H1 (cell line): ENCODE results near the gene KLHL17. TPM values are rescaled to one million over a fixed set of nuclear protein-coding genes. Genes with fewer than 3 reads are reported as not detected.

Experiments
- CTCF ChIA-PET: fragments of 300-600 bp; sonication (Branson Sonifier 250); formaldehyde crosslinking; loops from one replicate; lab custom pipeline; 2021; ENCODE audit not compliant: partially characterized antibody; lab: Charles Lee
- POLR2A ChIA-PET: fragments of 300-600 bp; sonication (Branson Sonifier 250); formaldehyde crosslinking; loops from one replicate; lab custom pipeline; 2021; ENCODE audit warnings: inconsistent platforms; ENCODE audit not compliant: partially characterized antibody; lab: Charles Lee
- DNase-seq, 2 experiments: peaks; one replicate each; pipeline versions ENCODE4 v3.0.0 to v3.0.0-alpha.2; 2010 to 2022; ENCODE audit warnings: low spot score in 2 of 2, low read depth in 1 of 2, mixed read lengths in 1 of 2
- FAIRE-seq: peaks from 2 replicates; lab custom pipeline; 2011; peaks lifted over from hg19 to GRCh38; lab: Jason Lieb, UNC
- H2AFZ ChIP-seq: 2 replicates; pipeline ENCODE4 v1.8.1; 2012; ENCODE audit warnings: low read length, inconsistent platforms
- H2AK5ac ChIP-seq: 2 replicates; pipeline ENCODE4 v1.6.1; 2013; ENCODE audit warnings: low read depth, low read length
- H2BK120ac ChIP-seq: replicated peaks from 2 replicates; pipeline ENCODE3; 2013; ENCODE audit warnings: low read depth, low read length, inconsistent platforms
- H2BK12ac ChIP-seq: 2 replicates; pipeline ENCODE4 v1.6.1; 2013; ENCODE audit warnings: low read depth, low read length
- H2BK15ac ChIP-seq: 2 replicates; pipeline ENCODE4 v1.6.1; 2013; ENCODE audit warnings: low read length
- H2BK20ac ChIP-seq: 2 replicates; pipeline ENCODE4 v1.6.1; 2013; ENCODE audit warnings: low read length
- H2BK5ac ChIP-seq: 2 replicates; pipeline ENCODE4 v1.6.1; 2013; ENCODE audit warnings: low read depth, low read length
- H3K14ac ChIP-seq: 2 replicates; pipeline ENCODE4 v1.6.1; 2013; ENCODE audit warnings: inconsistent platforms; ENCODE audit not compliant: insufficient read length
- H3K18ac ChIP-seq: 2 replicates; pipeline ENCODE4 v1.6.1; 2013; ENCODE audit warnings: low read length; ENCODE audit errors: extremely low read depth
- H3K23ac ChIP-seq: 2 replicates; pipeline ENCODE4 v1.6.1; 2013; ENCODE audit warnings: inconsistent platforms; ENCODE audit not compliant: insufficient read length
- H3K23me2 ChIP-seq: 2 replicates; pipeline ENCODE4 v1.6.1; 2013; ENCODE audit warnings: low read depth, low read length
- H3K27ac ChIP-seq: 2 replicates; pipeline ENCODE4 v1.6.1; 2011; ENCODE audit warnings: low read depth, low read length, inconsistent platforms
- H3K27me3 ChIP-seq, 4 experiments: replicated peaks in 1 of 4; 1 replicate in 1 of 4; 2 replicates in 3 of 4; pipeline versions ENCODE4 v1.6.1 to v1.8.1; 2011 to 2013; ENCODE audit warnings: low read length in 3 of 4, mild to moderate bottlenecking in 3 of 4, inconsistent platforms in 2 of 4, mixed read lengths in 2 of 4, moderate library complexity in 1 of 4; ENCODE audit not compliant: control insufficient read depth in 3 of 4, insufficient read depth in 3 of 4; ENCODE audit errors: extremely low read depth in 1 of 4
- H3K36me3 ChIP-seq, 4 experiments: 2 replicates each; pipeline versions ENCODE4 v1.6.1 to v1.8.1; 2011 to 2013; ENCODE audit warnings: mild to moderate bottlenecking in 4 of 4, low read length in 3 of 4, moderate library complexity in 2 of 4, control low read depth in 1 of 4, inconsistent platforms in 1 of 4; ENCODE audit not compliant: insufficient read depth in 4 of 4, control insufficient read depth in 2 of 4
- H3K4ac ChIP-seq: replicated peaks from 2 replicates; pipeline ENCODE3; 2013; ENCODE audit warnings: low read length, low read depth, mixed read lengths, inconsistent platforms; ENCODE audit not compliant: insufficient read length
- H3K4me1 ChIP-seq, 4 experiments: replicated peaks in 1 of 4; 1 replicate in 1 of 4; 2 replicates in 3 of 4; pipeline versions ENCODE4 v1.6.1 to v1.8.1; 2011 to 2013; ENCODE audit warnings: low read length in 3 of 4, inconsistent platforms in 2 of 4, mixed read lengths in 1 of 4; ENCODE audit not compliant: insufficient read depth in 4 of 4, control insufficient read depth in 3 of 4
- H3K4me2 ChIP-seq, 2 experiments: 2 replicates each; pipeline versions ENCODE4 v1.6.1 to v1.8.1; 2011 to 2013; ENCODE audit warnings: low read depth in 2 of 2, low read length in 2 of 2, control low read depth in 1 of 2, inconsistent platforms in 1 of 2, mild to moderate bottlenecking in 1 of 2; ENCODE audit not compliant: insufficient read depth in 1 of 2
- H3K4me3 ChIP-seq, 4 experiments: fragments of 200-600, 300-600 bp in 1 of 4; sonication (generic), shearing (Covaris generic), sonication (Bioruptor Twin) in 1 of 4; 2 replicates each; pipeline versions ENCODE4 v1.5.1 to v1.8.1; 2011 to 2016; ENCODE audit warnings: low read length in 4 of 4, low read depth in 3 of 4, control low read depth in 2 of 4, inconsistent platforms in 2 of 4, mild to moderate bottlenecking in 2 of 4, mixed read lengths in 1 of 4, moderate library complexity in 1 of 4; ENCODE audit not compliant: insufficient read depth in 2 of 4; ENCODE audit errors: extremely low read depth in 1 of 4
- H3K56ac ChIP-seq: replicated peaks from 2 replicates; pipeline ENCODE3; 2013; ENCODE audit warnings: low read depth, mild to moderate bottlenecking, mixed read lengths, low read length, inconsistent platforms; ENCODE audit not compliant: insufficient read length
- H3K79me1 ChIP-seq: 2 replicates; pipeline ENCODE4 v1.6.1; 2013; ENCODE audit warnings: low read depth, low read length, control low read depth
- H3K79me2 ChIP-seq, 2 experiments: 2 replicates each; pipeline versions ENCODE4 v1.6.1 to v1.8.1; 2012 to 2013; ENCODE audit warnings: low read length in 2 of 2, mild to moderate bottlenecking in 2 of 2, inconsistent platforms in 1 of 2; ENCODE audit not compliant: insufficient read depth in 2 of 2, control insufficient read depth in 1 of 2
- H3K9ac ChIP-seq, 4 experiments: replicated peaks in 1 of 4; 1 replicate in 1 of 4; 2 replicates in 3 of 4; pipeline versions ENCODE4 v1.6.1 to v1.8.1; 2011 to 2013; ENCODE audit warnings: low read depth in 3 of 4, low read length in 3 of 4, control low read depth in 2 of 4, mild to moderate bottlenecking in 2 of 4, moderate library complexity in 2 of 4, inconsistent platforms in 1 of 4; ENCODE audit errors: extremely low read depth in 1 of 4
- H3K9me3 ChIP-seq, 2 experiments: 2 replicates each; pipeline versions ENCODE4 v1.6.1 to v1.8.1; 2012 to 2013; ENCODE audit warnings: mild to moderate bottlenecking in 2 of 2, moderate library complexity in 2 of 2, control low read depth in 1 of 2, inconsistent platforms in 1 of 2, low read depth in 1 of 2, low read length in 1 of 2, mixed read lengths in 1 of 2; ENCODE audit not compliant: insufficient read depth in 2 of 2
- H4K20me1 ChIP-seq, 2 experiments: replicated peaks in 1 of 2; 2 replicates each; pipeline versions ENCODE3 to v1.8.1; 2011 to 2013; ENCODE audit warnings: inconsistent platforms in 2 of 2, low read length in 2 of 2, mild to moderate bottlenecking in 1 of 2; ENCODE audit not compliant: insufficient read depth in 2 of 2, control insufficient read depth in 1 of 2
- H4K5ac ChIP-seq: 2 replicates; pipeline ENCODE4 v1.6.1; 2013; ENCODE audit warnings: low read length, low read depth, mixed read lengths, inconsistent platforms; ENCODE audit not compliant: insufficient read length
- H4K8ac ChIP-seq: 2 replicates; pipeline ENCODE4 v1.8.0; 2013; ENCODE audit warnings: mild to moderate bottlenecking, moderate library complexity, low read length, inconsistent platforms; ENCODE audit not compliant: insufficient read depth; ENCODE audit errors: extremely low read depth
- H4K91ac ChIP-seq: replicated peaks from 2 replicates; pipeline ENCODE3; 2013; ENCODE audit warnings: low read length, mixed read lengths, inconsistent platforms; ENCODE audit not compliant: insufficient read length
- ATF2 ChIP-seq: IDR thresholded peaks from 2 replicates; pipeline ENCODE4 v1.6.1; 2012; ENCODE audit warnings: low read length, inconsistent platforms
- CHD1 ChIP-seq: IDR thresholded peaks from 2 replicates; pipeline ENCODE4 v1.6.1; 2012; ENCODE audit warnings: low read depth, low read length, improper control_type of control experiment
- CTCF ChIP-seq, 3 experiments: IDR thresholded peaks; 1 replicate in 2 of 3; 2 replicates in 1 of 3; pipeline versions ENCODE4 v1.5.1 to v1.6.1; 2011; ENCODE audit warnings: low read length in 3 of 3, mild to moderate bottlenecking in 3 of 3, inconsistent platforms in 2 of 3, low read depth in 1 of 3, moderate library complexity in 1 of 3; ENCODE audit not compliant: insufficient read depth in 1 of 3; ENCODE audit errors: control extremely low read depth in 1 of 3
- RFX5 ChIP-seq: IDR thresholded peaks from 2 replicates; pipeline ENCODE4 v1.6.1; 2011; ENCODE audit warnings: low read depth, low read length, improper control_type of control experiment, borderline replicate concordance
- SIN3A ChIP-seq, 2 experiments: IDR thresholded peaks in 1 of 2; conservative IDR thresholded peaks in 1 of 2; 2 replicates each; pipeline ENCODE4 v1.6.1; 2011 to 2012; ENCODE audit warnings: low read length in 2 of 2, improper control_type of control experiment in 1 of 2, low read depth in 1 of 2, mild to moderate bottlenecking in 1 of 2
- SP1 ChIP-seq: IDR thresholded peaks from 2 replicates; pipeline ENCODE4 v1.6.1; 2011; ENCODE audit warnings: low read depth, low read length
- TAF7 ChIP-seq: optimal IDR thresholded peaks from 2 replicates; pipeline ENCODE3; 2011; ENCODE audit warnings: low read depth, mild to moderate bottlenecking, inconsistent platforms, low read length, moderate library complexity, borderline replicate concordance
- TEAD4 ChIP-seq: IDR thresholded peaks from 2 replicates; pipeline ENCODE4 v1.6.1; 2012; ENCODE audit warnings: low read depth, low read length, inconsistent platforms, mixed read lengths
- WGBS, 2 experiments: shearing (Covaris generic) in 1 of 2; methylation state at CpG; one replicate each; pipeline versions ENCODE4 v1.1.6 to v1.1.7; 2013 to 2015; ENCODE audit warnings: low lambda C conversion rate in 2 of 2, mixed read lengths in 2 of 2, inconsistent platforms in 1 of 2, low coverage in 1 of 2, missing lambda C conversion rate in 1 of 2; ENCODE audit not compliant: insufficient replicate concordance in 2 of 2, insufficient coverage in 1 of 2, insufficient read length in 1 of 2; ENCODE audit errors: extremely low coverage in 1 of 2, missing lambda C conversion rate in 1 of 2; 5-methylcytosine and 5-hydroxymethylcytosine counted together
- polyA plus RNA-seq, 7 experiments: library from polyadenylated mRNA; depleted of rRNA in 3 of 7; stranded (reverse) in 5 of 7; unstranded in 2 of 7; fragments of >200 nt in 5 of 7; fragments of 200-250 nt in 2 of 7; gene quantifications; 1 replicate in 5 of 7; 2 replicates in 1 of 7; 4 replicates in 1 of 7; pipeline versions ENCODE4 v1.2.1 to v1.2.3, GENCODE V29; 2011 to 2013; ENCODE audit warnings: missing spikeins in 2 of 7, mixed read lengths in 2 of 7
- total RNA-seq: library from RNA; stranded (reverse); fragmentation: NEBNext Ultra II Directional; extraction: Animal tissue kit (Norgen Biotek cat#: 25700); gene quantifications from 2 replicates; pipeline ENCODE4 v1.2.1, GENCODE V29; 2021

KLHL17 gene
- total and polyA plus RNA-seq, 2 of the 8 experiments (the other 6 are each of a cell fraction or from before 2014, with no cell fraction given) = 32.6 to 36.1 TPM

GRCh38 chr1:920521-920920 is 39.9 kb upstream of the KLHL17 start:
- Histone ChIP-seq H3K9me3 (no peaks in the 10 kb centered on the region), H3K36me3 (peaks cover 0 to 8% (median 0%) of the 10 kb centered on the region in 4 experiments; a peak in 1 of 8 replicates), H3K23ac (no peak overlapping the region), H3K23me2 (peaks cover 6% of the 10 kb centered on the region; the same call in 1 of the 2 replicates), H4K91ac (peak overlapping the region; percentile 17), H3K4me2 (peak overlapping the region; percentile 48 to 55), H3K9ac (no peak overlapping the region), H3K56ac (no peak overlapping the region), H3K79me2 (no peaks in the 10 kb centered on the region), H2BK15ac (peak overlapping the region; percentile 83; the same call in 1 of the 2 replicates), H3K18ac (peak overlapping the region; percentile 38; the same call in 1 of the 2 replicates), H4K8ac (no peak overlapping the region), H3K27me3 (peaks cover 58 to 98% (median 88%) of the 10 kb centered on the region in 4 experiments), H4K20me1 (peaks cover 13 to 24% of the 10 kb centered on the region in 2 experiments), H4K5ac (no peak overlapping the region), H3K14ac (no peak overlapping the region), H3K4me1 (peaks cover 0 to 31% (median 18%) of the 10 kb centered on the region in 4 experiments; a peak in 6 of 7 replicates), H3K27ac (no peak overlapping the region), H2AFZ (no peak overlapping the region), H3K4me3 (peak overlapping the region in 1 of 4 experiments; percentile 44; a peak in 3 of 8 replicates), H2BK5ac (no peak overlapping the region), H3K79me1 (no peaks in the 10 kb centered on the region), H2AK5ac (no peak overlapping the region), H2BK120ac (no peak overlapping the region), H2BK12ac (peak overlapping the region; percentile 82; the same call in 1 of the 2 replicates), H2BK20ac (no peak overlapping the region; the same call in 1 of the 2 replicates), H3K4ac (peak overlapping the region; percentile 69)
- DNase-seq (no peak), FAIRE-seq (no peak)
- ChIA-PET POLR2A (interaction anchor here (0.6 to 1.4 kb wide), 4 partner anchors 19 to 111 kb away, joined by 3 read pairs; no protein-coding TSS in a partner anchor), CTCF (interaction anchor here (0.6 to 3.0 kb wide), 7 partner anchors 9 to 141 kb away, joined by 3 to 20 read pairs (median 8); no protein-coding TSS in a partner anchor)
- WGBS, 2 experiments = 74% methylated on average over 13 of the region's 13 CpGs; no CpG with 5 or more reads in 1 of the 2 experiments
- TF ChIP-seq TEAD4 (no peak), ATF2 (no peak), SP1 (no peak), CHD1 (no peak), TAF7 (no peak), CTCF (IDR thresholded peaks at IDR 0.05; ENCODE audit: control extremely low read depth in 1 of 3, insufficient read depth in 1 of 3, low read depth in 1 of 3, low read length in 3 of 3) (no peak), RFX5 (no peak), SIN3A (conservative IDR thresholded peaks at IDR 0.05 in 1 of 2, IDR thresholded peaks at IDR 0.05 in 1 of 2; ENCODE audit: low read depth in 1 of 2, low read length in 2 of 2) (no peak)
